GM12878 (cell line): ENCODE results near the gene PRRT1. TPM values are rescaled to one million over a fixed set of nuclear protein-coding genes. Genes with fewer than 3 reads are reported as not detected.

Source experiments
- ATAC-seq: fragments of 200-7000 bp; cut with Tn5 transposase; 3 replicates; pipeline ENCODE4 v1.9.1; 2020; ENCODE audit warnings: mild to moderate bottlenecking, moderate library complexity
- BruUV-seq: library from RNA; stranded (reverse); fragments of 400-500 nt; replicated peaks from 2 replicates; lab custom pipeline; 2021; lab: Mats Ljungman, UMichigan
- CTCF ChIA-PET: fragments of 300-600 bp; sonication (Branson Sonifier 250); formaldehyde crosslinking; extraction: SDS; loops from one replicate; lab custom pipeline; 2021; ENCODE audit warnings: inconsistent platforms; lab: Yijun Ruan, JAX
- POLR2A ChIA-PET: fragments of 350-600 bp; formaldehyde crosslinking; extraction: SDS; loops from one replicate; lab custom pipeline; 2021; ENCODE audit warnings: inconsistent platforms; lab: Charles Lee
- RAD21 ChIA-PET: fragments of 300-600 bp; sonication (Branson Sonifier 250); formaldehyde crosslinking; loops from one replicate; lab custom pipeline; 2023; ENCODE audit warnings: antibody characterized with exemption; ENCODE audit not compliant: unreplicated experiment; lab: Charles Lee
- SMC1A ChIA-PET: fragments of 300-600 bp; sonication (Branson Sonifier 250); formaldehyde crosslinking; loops from one replicate; lab custom pipeline; 2023; ENCODE audit not compliant: unreplicated experiment, uncharacterized antibody; lab: Charles Lee
- DNase-seq: peaks from one replicate; pipeline ENCODE4 v3.0.0-alpha.2; 2011; ENCODE audit warnings: low read depth, low spot score
- FAIRE-seq: peaks from 3 replicates; lab custom pipeline; 2011; peaks lifted over from hg19 to GRCh38; lab: Jason Lieb, UNC
- H2AFZ ChIP-seq: 2 replicates; pipeline ENCODE4 v1.6.0; 2011; ENCODE audit warnings: low read depth, low read length, control low read depth; ENCODE audit not compliant: control insufficient read depth
- H3K27ac ChIP-seq: 2 replicates; pipeline ENCODE4 v1.5.1; 2011; ENCODE audit warnings: control low read depth; ENCODE audit not compliant: control insufficient read depth, insufficient read depth
- H3K27me3 ChIP-seq, 2 experiments: replicated peaks in 1 of 2; 2 replicates each; pipeline versions ENCODE4 v1.6.0 to v1.6.1; 2011; ENCODE audit warnings: low read length in 1 of 2; ENCODE audit not compliant: control insufficient read depth in 2 of 2, insufficient read depth in 2 of 2
- H3K36me3 ChIP-seq, 2 experiments: 2 replicates each; pipeline ENCODE4 v1.5.1; 2011; ENCODE audit warnings: low read length in 1 of 2; ENCODE audit not compliant: control insufficient read depth in 2 of 2, insufficient read depth in 2 of 2
- H3K4me1 ChIP-seq: 2 replicates; pipeline ENCODE4 v1.6.1; 2011; ENCODE audit warnings: mild to moderate bottlenecking, low read length, moderate library complexity, mixed read lengths; ENCODE audit not compliant: control insufficient read depth, insufficient read depth
- H3K4me2 ChIP-seq: 2 replicates; pipeline ENCODE4 v1.6.0; 2011; ENCODE audit warnings: control low read depth; ENCODE audit not compliant: control insufficient read depth, insufficient read depth
- H3K4me3 ChIP-seq: fragments of 200-600 bp; sonication (generic); 2 replicates; pipeline ENCODE4 v1.5.1; 2016
- H3K79me2 ChIP-seq: 2 replicates; pipeline ENCODE4 v1.6.0; 2011; ENCODE audit warnings: low read length; ENCODE audit not compliant: control insufficient read depth, insufficient read depth
- H3K9ac ChIP-seq: 2 replicates; pipeline ENCODE4 v1.8.0; 2011; ENCODE audit warnings: low read length, control low read depth, mixed read lengths; ENCODE audit not compliant: control insufficient read depth, insufficient read depth
- H3K9me3 ChIP-seq: replicated peaks from 3 replicates; pipeline ENCODE4 v1.5.1; 2011; ENCODE audit warnings: mild to moderate bottlenecking, low read length; ENCODE audit not compliant: control insufficient read depth, insufficient read depth
- H4K20me1 ChIP-seq: 2 replicates; pipeline ENCODE4 v1.6.0; 2011; ENCODE audit not compliant: control insufficient read depth, insufficient read depth
- ATF2 ChIP-seq: IDR thresholded peaks from 2 replicates; pipeline ENCODE4 v1.6.1; 2012; ENCODE audit warnings: low read length, inconsistent platforms
- CREB1 ChIP-seq: IDR thresholded peaks from 2 replicates; pipeline ENCODE4 v1.6.1; 2012; ENCODE audit warnings: low read depth, mild to moderate bottlenecking, inconsistent platforms
- CREM ChIP-seq: IDR thresholded peaks from 2 replicates; pipeline ENCODE4 v1.6.1; 2014; ENCODE audit warnings: antibody characterized with exemption, low read depth
- IKZF2 ChIP-seq, 2 experiments: fragments of 450-650 bp; IDR thresholded peaks; 2 replicates each; pipeline ENCODE4 v1.6.1; 2017; ENCODE audit warnings: mild to moderate bottlenecking in 2 of 2, moderate library complexity in 2 of 2
- MLLT1 ChIP-seq: fragments of 450-650 bp; IDR thresholded peaks from 2 replicates; pipeline ENCODE4 v1.6.1; 2016; ENCODE audit warnings: mild to moderate bottlenecking
- NR2C1 ChIP-seq: fragments of 450-650 bp; IDR thresholded peaks from 2 replicates; pipeline ENCODE4 v1.6.1; 2017; ENCODE audit warnings: antibody characterized with exemption, mild to moderate bottlenecking, moderate library complexity
- NR2F1 ChIP-seq: fragments of 450-650 bp; conservative IDR thresholded peaks from 2 replicates; pipeline ENCODE4 v1.6.1; 2017; ENCODE audit warnings: mild to moderate bottlenecking
- POLR2AphosphoS2 ChIP-seq: IDR thresholded peaks from 2 replicates; pipeline ENCODE4 v1.6.1; 2011; ENCODE audit warnings: low read depth, mild to moderate bottlenecking, low read length, improper control_type of control experiment, moderate library complexity
- POU2F2 ChIP-seq: IDR thresholded peaks from 3 replicates; pipeline ENCODE4 v1.6.1; 2011; ENCODE audit warnings: low read depth, mild to moderate bottlenecking, low read length, borderline replicate concordance
- RBBP5 ChIP-seq: fragments of 200-600 bp; sonication (generic); conservative IDR thresholded peaks from 2 replicates; pipeline ENCODE4 v1.6.1; 2016
- RCOR1 ChIP-seq: conservative IDR thresholded peaks from 2 replicates; pipeline ENCODE4 v1.6.1; 2012; ENCODE audit warnings: low read depth, low read length, improper control_type of control experiment
- SMC3 ChIP-seq: IDR thresholded peaks from 2 replicates; pipeline ENCODE4 v1.6.1; 2011; ENCODE audit warnings: low read length, improper control_type of control experiment, borderline replicate concordance
- TCF12 ChIP-seq: IDR thresholded peaks from 2 replicates; pipeline ENCODE4 v1.6.1; 2011; ENCODE audit warnings: low read depth, mild to moderate bottlenecking, low read length
- ZBTB4 ChIP-seq: fragments of 450-650 bp; formaldehyde crosslinking; IDR thresholded peaks from 2 replicates; pipeline ENCODE4 v1.4.0; 2022; ENCODE audit warnings: mild to moderate bottlenecking, moderate library complexity
- ZSCAN29 ChIP-seq: fragments of 450-650 bp; IDR thresholded peaks from 2 replicates; pipeline ENCODE4 v1.6.1; 2017; ENCODE audit warnings: mild to moderate bottlenecking, moderate library complexity
- WGBS: methylation state at CpG from one replicate; pipeline ENCODE4 v1.1.6; 2016; ENCODE audit warnings: low lambda C conversion rate; ENCODE audit not compliant: insufficient replicate concordance, insufficient coverage; ENCODE audit errors: missing lambda C conversion rate; 5-methylcytosine and 5-hydroxymethylcytosine counted together
- in situ Hi-C: fragments of 300-500 bp; cut with MboI; formaldehyde crosslinking; loops from 9 replicates; pipeline ENCODE4 v1.14.3; 2018; ENCODE audit warnings: mixed read lengths
- intact Hi-C: fragments of 100-400 bp; cut with micrococcal nuclease; formaldehyde crosslinking; loops from one replicate; pipeline ENCODE4 v1.14.2; 2022; ENCODE audit not compliant: unreplicated experiment
- polyA plus RNA-seq, 11 experiments: library from polyadenylated mRNA; depleted of rRNA in 4 of 11; unstranded in 6 of 11; stranded (reverse) in 5 of 11; fragments of >200 nt; fragmentation: Nextera tagmentation in 4 of 11; fragmentation: Illumina TruSeq in 1 of 11; extraction: Ambion mirVana in 4 of 11; extraction: Trizol in 1 of 11; gene quantifications; 1 replicate in 1 of 11; 2 replicates in 10 of 11; pipeline versions ENCODE4 v1.2.1 to v1.2.3, GENCODE V29; 2011 to 2016; ENCODE audit warnings: inconsistent platforms in 2 of 11, missing spikeins in 2 of 11, low read depth in 1 of 11
- total RNA-seq, 4 experiments: library from RNA; depleted of rRNA in 3 of 4; stranded (reverse); fragments of >200 nt in 3 of 4; fragmentation: Illumina TruSeq in 1 of 4; extraction: Trizol in 1 of 4; gene quantifications; 2 replicates each; pipeline versions ENCODE4 v1.2.1 to v1.2.3, GENCODE V29; 2013 to 2021

PRRT1 gene
- total and polyA plus RNA-seq, 10 of the 15 experiments (the other 5 are each of a cell fraction or from before 2014, with no cell fraction given) = 0.04 to 0.15 (median 0.10) TPM; not detected in 6

GRCh38 chr6:32177788-32178546 is 26.2 kb upstream of the PRRT1 start, which contains the start of gene RNF5 (continued):
- TF ChIP-seq POU2F2 (peak; percentile 3; the same call in 1 of the 3 replicates), TCF12 (no peak), ATF2 (no peak), SMC3 (no peak)

GRCh38 chr6:32177183-32177787 is 25.5 kb upstream of the PRRT1 start:
- peak; percentile 27 for ATAC-seq
- no peaks in the 10 kb centered on the region; a peak in 1 of 4 replicates for H3K36me3 ChIP-seq
- in situ Hi-C loops = no loop called here
- H3K79me2 ChIP-seq = peaks cover 22% of the 10 kb centered on the region
- H2AFZ ChIP-seq = peak overlapping the region; percentile 78
- WGBS = under 1% methylated on average over 20 of the region's 20 CpGs
- H3K9me3 ChIP-seq = no peaks in the 10 kb centered on the region
- SMC1A ChIA-PET = interaction anchor here (1.0 to 4.2 kb wide), 5 partner anchors 14 to 350 kb away, joined by 3 to 41 read pairs (median 13); partner anchors contain the start of genes ATF6B, FKBPL, GPSM3 and HSPA1B
- peak overlapping the region; percentile 65 for H3K4me2 ChIP-seq
- peaks cover 10% of the 10 kb centered on the region for H3K4me1 ChIP-seq
- H3K27me3 ChIP-seq = no peaks in the 10 kb centered on the region
- RAD21 ChIA-PET = interaction anchor here (0.7 to 2.6 kb wide), 5 partner anchors 13 to 48 kb away, joined by 3 to 21 read pairs (median 5); partner anchors contain the start of genes ATF6B, GPSM3 and PBX2
- BruUV-seq = TSS peak; percentile 78
- DNase-seq = no peak
- peak overlapping the region; percentile 64 for H3K4me3 ChIP-seq
- POLR2A ChIA-PET = interaction anchor here (1.3 to 5.7 kb wide), 6 partner anchors 13 to 440 kb away, joined by 3 to 123 read pairs (median 20); partner anchors contain the start of genes ATF6B, FKBPL, GPSM3 and PBX2
- no peak for FAIRE-seq
- CTCF ChIA-PET = interaction anchor here (0.6 to 1.8 kb wide), 7 partner anchors 14 to 1287 kb away, joined by 3 to 6 read pairs (median 4); partner anchors contain the start of gene GPSM3
- H4K20me1 ChIP-seq = no peaks in the 10 kb centered on the region
- H3K27ac ChIP-seq = peak overlapping the region; percentile 79
- intact Hi-C loops = loop anchor here (2.0 kb wide), 2 partner anchors 14 to 58 kb away; partner anchors contain the start of gene PBX2
- peak overlapping the region; percentile 62 for H3K9ac ChIP-seq
- peak; percentile 63 for TF ChIP-seq CREM
- TF ChIP-seq NR2F1 = peak; percentile 59; the same call in 1 of the 2 replicates
- peak; percentile 27 for TF ChIP-seq MLLT1
- TF ChIP-seq POLR2AphosphoS2 = 0 out of 2 replicates have a peak, but pooled peaks have one; percentile 47
- no peak for TF ChIP-seq ZSCAN29
- TF ChIP-seq IKZF2 (IDR thresholded peaks at IDR 0.05) = peak; percentile 87 to 90
- no peak for TF ChIP-seq ZBTB4 (CRISPR knock-in tag)
- 0 out of 2 replicates have a peak, but pooled peaks have one; percentile 27 for TF ChIP-seq CREB1
- TF ChIP-seq RBBP5 = no peak
- TF ChIP-seq NR2C1 = 0 out of 2 replicates have a peak, but pooled peaks have one; percentile 3
- 0 out of 2 replicates have a peak, but pooled peaks have one; percentile 21 for TF ChIP-seq RCOR1
